Effector CD4-positive, alpha-beta T cell (primary cell): ENCODE results near the gene PXDN.
"Not testable (repeated sequence)": the region's sequence is repeated elsewhere in the genome, so short reads cannot be mapped to it uniquely, and the experiment has no call there.

ENCODE experiments used
- DNase-seq: peaks from one replicate; pipeline ENCODE4 v3.0.0-alpha.2; 2020

Gene PXDN

DNA sequence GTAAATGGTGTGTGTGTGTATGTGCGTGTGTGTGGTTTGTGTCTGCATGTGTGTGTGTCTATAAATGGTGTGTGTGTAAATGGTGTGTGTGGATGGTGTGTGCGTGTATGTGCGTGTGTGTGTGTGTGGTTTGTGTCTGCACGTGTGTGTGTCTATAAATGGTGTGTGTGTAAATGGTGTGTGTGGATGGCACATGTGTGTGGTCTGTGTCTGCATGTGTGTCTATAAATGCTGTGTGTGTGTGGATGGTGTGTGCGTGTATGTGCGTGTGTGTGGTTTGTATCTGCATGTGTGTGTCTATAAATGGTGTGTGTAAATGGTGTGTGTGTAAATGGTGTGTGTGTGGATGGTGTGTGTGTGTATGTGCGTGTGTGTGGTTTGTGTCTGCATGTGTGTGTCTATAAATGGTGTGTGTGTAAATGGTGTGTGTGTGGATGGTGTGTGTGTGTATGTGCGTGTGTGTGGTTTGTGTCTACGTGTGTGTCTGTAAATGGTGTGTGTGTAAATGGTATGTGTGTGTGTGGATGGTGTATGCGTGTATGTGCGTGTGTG, 64.8 kb downstream of the PXDN start:
- not testable (repeated sequence) for DNase-seq

DNA sequence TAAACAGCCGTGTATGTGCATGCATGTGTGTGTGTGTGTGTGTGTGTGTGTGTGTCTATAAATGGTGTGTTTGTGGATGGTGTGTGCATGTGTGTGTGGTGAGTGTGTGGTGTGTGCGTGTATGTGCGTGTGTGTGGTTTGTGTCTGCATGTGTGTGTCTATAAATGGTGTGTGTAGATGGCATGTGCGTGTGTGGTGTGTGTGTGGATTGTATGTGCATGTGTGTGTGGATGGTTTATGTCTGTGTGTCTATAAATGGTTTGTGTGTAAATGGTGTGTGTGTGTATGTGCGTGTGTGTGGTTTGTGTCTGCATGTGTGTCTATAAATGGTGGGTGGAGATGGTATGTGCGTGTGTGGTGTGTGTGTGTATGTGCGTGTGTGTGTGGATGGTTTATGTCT, 65.2 kb downstream of the PXDN start:
- DNase-seq = not testable (repeated sequence)

DNA sequence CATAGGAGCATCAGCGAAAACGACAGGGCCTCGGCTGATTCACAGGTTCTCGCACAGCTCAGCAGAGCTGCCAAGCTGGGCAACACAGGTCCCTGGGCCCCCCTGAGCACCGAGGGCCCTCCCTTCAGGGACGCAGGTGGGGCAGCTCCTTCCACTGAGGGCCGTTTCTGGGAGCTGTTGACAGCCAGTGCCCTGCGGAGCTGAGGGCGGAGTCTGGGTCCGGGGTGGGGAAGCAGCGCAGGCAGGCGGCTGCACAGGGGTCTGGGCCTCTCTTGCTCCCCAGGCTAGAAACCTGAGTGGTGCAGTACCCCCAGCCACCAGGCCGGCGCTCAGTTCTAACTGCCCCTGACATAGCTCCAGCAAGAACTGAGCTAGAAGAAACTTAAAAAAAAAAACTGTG, 65.7 kb downstream of the PXDN start:
- no peak for DNase-seq

DNA sequence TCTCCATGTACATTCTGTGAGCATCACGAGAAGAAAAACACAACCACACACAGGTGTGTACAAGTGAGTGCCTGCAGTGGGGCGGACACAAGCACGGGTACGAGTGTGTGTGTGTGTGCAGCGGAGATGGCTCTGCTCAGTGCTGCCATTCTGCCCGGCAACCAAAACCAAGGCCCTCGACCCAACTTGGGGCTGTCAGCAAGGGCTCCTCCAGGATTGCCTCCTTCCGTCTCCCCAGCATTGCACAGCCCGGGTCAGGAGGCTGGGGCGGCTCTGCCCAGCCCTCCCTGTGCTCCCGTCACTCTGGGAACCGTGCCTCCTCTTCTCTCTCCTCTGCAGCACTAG, 66.5 kb downstream of the PXDN start:
- DNase-seq = no peak

DNA sequence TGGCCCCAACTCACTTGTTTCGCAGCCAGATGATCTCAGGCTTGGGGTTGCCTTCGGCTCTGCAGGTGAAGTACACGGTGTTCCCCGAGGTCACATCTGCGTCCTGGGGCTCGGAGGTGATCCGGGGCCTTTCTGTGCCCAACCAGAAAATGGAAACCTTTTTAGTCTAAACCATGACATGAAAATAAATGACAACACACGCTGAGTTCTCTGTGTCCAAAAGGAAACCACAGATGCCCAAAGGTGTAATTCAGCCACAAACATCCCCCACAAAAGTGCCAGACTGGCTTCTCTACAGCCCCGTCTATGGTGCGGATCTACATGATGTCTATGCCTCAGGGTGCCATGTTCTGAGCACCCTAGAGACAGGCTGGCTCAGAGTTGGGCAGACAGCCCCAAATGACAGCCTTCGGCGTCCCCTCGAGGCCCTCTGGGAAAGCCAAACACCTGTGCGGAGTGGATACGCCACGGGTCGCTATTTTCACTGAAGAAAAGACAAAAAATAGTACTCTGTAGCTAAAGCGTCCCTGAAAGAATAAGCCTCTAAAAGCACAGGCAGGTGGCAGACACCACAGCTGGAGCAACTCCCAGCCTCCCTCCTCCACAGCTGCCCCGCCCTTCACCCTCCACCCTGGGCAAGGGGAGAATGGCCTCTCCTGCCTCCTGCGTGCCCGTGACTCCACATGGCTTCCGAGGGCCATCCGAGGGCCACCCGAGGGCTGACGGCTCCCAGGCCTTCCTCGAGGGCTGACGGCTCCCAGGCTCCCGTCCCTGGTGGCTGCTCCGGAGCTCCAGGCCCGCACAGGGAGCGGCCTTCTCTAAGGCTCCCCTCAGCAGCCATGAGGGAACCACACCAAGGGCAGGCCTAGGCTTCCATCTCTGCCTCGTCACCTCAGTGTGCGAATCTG, 67.1 kb downstream of the PXDN start:
- no peak for DNase-seq

DNA sequence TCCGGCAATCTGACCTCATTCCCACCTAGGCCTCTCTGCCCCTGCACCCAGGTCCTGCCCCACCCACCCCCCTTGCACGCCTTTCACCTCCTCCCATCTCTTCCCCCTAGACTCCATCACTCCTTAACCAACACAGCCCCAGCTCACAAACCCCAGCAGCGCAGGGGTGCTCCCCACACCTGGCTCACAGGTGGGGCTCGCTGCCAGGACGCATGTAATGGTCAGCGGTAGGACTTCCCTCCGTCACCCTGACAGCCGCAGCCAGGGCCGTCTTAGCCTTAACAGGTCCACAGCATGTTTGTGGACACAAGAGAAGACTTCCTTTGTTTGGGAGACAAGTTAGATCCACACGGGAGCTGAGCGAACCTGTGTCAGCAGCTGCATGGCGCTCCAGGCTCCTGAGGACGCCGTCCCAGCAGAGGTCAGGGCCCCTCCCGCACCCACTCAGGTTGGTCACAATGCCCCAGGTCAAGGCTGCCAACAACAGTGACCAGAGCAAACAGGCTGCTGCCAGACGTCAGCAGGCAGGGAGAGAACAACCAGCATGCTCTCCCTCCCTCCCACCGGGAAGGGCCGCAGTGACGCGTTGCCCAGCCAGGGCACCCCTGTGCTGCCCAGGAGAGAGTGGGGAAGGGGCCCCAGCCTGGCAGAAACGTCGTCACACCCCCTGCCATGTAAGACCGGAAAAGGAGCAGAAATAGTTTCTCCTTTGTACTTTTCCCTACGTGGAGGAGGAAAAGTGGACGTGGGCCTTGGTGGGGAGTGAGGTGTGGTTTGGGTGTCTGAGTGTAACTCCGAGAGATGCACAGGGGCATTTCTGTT, 68.0 kb downstream of the PXDN start:
- no peak for DNase-seq

DNA sequence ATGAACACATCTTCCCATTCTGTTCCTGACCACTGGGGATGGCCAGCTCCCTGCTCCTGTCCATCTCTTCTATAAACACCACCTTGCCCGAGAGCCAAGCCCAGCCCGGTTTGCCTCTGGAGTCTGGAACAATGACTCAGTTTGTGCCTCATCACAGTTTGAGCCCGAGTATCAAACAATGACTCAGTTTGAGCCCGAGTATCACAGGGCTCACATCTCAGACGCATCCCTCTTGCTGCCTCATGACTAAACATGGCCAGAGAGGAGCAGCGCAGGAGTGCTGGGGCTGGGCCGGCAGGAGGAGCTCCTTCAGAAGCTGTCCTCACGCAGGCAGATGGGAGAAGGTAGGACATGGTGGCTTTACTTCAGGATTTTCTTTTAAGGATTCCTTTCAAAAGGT, 68.7 kb downstream of the PXDN start:
- DNase-seq = no peak

DNA sequence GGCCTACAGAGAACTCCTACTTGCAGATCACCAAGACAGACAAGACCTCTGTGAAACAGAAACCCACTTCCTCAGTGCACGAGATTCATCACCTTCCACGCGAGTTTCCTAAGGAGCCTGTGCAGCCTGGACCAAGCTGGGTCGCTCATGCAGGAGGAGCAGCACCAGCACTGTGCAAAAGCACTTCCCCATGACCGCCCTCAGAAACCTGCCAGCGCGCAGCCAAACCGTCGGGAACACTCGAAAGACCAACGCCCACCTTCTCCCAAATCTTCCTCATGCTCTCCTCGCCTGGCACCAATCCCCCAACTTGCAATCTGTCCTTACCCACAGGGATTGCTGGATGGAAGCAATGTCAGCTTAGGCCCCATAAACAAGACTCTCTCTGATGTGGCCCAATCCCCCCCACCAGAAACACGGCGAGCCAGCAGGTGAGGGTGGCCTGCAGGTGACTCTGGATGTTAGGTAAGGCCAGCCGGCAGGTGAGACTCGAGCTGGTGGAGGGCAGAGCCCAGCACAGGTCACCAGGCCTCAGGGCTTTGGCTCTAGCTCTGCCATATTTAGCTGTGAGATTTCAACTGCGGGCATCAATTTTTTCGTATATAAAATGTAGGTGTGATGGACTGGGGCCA, 69.4 kb downstream of the PXDN start:
- DNase-seq = no peak

DNA sequence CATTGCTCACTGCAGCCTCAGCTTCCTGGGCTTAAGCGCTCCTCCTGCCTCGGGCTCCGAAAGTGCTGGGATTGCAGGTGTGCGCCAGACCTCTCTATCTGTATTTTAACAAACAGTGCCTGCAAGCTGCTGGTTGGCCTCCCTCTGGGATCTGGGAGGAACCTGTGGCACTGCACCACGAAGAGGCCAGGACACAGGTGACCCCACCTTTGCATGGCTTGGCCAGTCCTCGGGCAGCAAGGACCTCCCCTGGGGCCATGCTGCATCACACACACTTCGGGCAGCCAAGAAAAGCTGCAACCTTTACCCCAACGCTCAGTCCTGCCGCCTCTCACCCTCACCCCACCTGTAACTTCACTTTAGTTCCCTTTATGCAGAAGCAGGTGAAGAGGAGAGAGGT, 70.0 kb downstream of the PXDN start:
- DNase-seq = no peak

DNA sequence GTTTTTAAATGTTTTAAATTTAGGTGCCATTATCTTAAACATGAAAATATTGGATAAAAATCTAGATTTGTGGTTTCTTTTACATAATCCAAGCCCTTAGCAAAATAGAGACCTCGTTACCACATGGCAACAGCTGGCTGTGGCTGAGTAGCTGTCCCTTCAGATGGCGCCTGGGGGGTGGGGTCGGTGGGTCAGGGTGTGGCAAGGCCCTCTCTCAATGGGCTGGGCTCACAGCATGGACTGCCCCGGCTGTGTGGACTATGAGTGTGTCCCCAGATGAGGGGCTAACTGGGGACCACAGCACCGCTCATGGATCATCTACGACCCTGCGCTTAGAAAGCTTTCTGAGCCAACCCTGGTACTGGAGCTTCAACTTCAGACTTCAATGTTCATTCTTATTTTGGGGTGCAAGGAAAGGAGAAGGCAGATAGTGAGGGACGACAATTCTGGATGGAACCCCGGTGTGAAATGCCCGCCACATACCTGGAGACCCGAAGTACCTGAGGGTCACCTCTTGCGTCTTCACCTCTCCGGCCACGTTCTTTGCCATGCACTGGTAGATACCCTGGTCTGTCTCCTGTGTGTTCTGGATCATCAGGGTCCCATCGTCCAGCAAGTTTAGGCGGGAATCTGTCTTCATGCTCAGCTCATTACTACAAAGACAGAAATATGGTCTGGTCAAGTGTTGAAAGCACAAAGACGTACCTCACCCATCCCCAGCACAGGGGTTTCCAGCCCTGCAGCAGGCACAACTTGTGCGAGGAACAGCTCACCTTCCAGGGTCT, 71.0 kb downstream of the PXDN start:
- no peak for DNase-seq

DNA sequence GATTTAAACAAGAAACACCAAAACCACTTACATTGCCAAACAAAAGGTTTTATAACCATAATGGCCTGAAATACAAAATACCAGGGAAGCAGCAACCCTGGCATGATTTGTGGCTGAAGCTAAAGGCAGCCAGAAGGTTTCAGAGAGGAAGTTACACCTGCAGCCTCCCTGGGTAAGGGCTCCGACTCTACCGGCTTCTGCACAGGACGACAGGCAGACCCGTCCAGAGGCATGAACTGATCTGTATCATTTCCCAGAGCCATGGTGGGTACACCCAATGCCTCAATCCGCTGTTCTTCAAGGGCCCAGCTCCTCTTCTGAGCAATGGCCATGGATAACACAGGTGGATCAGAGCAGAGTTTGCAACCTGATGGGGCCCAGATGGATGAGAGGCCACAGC, 71.6 kb downstream of the PXDN start:
- DNase-seq = no peak

DNA sequence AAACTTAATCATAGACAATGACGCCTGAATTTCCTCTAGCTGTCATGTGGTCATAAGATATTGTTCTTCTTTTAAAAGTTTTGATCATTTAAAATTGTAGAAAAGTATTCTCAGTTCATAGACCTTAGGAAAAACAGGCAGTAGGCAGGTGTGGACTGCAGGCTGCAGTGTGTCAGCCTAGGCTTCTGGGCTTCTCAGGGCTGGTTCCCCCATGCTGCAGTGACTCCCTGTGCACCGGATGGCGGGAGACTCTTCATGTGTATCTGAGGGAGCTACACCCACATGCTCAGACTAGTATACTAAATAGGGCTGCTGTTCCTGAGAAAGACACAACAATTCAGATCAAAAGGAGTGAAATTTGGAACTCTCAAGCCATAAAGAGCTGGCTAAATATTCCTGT, 72.4 kb downstream of the PXDN start:
- DNase-seq = no peak

DNA sequence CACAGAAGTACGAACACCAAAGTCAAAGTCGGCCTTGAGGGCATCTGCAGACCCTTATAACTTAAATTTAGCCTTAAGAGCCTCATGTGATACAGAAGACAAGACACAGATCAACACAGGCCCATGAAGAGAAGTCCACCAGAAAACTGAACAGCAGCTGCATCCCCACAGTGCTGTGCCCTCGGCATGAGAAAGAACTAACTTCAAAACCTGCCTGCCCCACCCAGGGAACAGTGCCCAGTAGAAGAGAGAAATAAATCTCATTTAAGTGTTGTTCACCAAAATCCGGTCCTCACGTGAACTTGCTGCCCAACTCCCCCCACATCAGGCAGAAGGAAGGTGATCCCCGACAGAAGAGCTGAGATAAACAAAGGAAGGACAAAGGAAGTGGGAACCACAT, 73.7 kb downstream of the PXDN start:
- no peak for DNase-seq

DNA sequence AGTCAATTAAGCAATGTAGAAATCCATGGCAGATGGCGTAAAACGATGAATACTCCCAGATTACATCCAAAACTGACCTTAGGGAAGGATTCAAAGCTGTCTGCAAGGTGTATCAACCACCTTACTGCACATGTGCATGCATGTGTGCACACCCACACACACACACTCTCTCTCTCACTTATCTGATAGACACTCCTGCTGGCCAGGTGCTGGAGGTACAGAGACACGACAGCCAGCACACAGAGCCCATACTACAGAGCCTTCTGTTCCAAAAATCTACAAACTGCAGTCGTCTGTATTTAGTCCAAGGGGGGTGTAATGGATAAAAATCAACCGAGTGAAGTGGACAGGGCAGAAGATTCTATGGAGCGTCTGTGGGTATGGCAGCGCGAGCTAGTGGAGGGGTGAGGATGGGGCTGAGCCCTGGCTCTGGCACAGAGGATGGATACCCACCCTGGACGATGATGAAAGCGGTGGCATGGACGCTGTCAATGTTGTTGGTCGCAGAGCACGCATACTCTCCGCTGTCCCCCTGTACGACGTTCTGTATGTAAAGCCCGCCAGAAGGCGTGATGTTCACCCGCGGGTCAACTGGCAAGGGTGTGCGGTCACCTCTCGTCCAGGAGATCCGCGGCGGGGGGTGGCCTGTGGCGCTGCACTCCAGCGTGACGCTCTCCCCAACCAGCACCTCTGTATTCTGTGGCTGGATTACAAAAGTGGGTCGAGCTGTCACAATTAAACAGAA, 78.4 kb downstream of the PXDN start:
- no peak for DNase-seq

DNA sequence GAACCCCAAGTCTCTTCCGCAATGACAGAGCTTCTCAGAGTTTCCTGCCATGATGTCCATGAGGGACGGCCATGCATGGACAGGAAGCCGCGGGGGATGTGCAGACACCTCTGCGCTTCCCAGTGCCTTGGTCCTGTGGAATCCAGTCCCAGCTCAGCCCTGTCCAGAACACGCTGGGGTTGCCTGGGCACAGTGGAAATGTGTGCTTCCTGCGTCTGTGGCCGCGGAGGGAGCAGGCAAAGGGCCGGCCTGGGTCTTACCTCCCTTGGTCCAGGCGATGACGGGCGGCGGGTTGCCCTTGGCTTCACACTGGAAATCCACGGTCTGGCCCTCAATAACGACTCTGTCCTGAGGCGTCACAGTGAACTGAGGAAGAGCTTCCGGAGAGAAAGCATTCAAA, 79.6 kb downstream of the PXDN start:
- DNase-seq = no peak

DNA sequence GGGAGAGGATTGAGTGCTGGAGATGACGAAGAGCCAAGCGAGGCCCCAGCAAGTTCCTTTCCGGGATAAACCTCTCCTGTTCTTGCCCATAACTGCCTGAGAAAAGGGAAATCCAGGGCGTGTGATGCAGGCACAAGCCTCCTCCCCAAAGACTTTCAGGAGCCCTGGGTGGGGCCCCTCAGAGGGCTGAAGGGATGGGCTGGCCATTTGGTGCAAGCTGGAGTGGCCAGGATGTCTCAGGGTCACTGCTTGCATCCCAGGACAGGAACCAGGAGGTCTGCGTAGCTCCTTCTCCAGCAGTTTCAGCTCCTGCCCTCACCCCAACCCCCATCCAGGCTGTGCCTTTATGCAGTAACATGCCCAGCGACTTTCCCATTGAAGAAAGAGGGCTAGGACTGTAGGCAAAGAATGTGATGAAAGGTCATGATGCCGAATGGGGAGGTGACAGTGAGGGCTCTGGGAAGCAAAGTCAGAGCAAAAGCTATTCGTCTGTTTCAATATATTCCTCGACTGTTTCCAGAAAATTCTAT, 80.2 kb downstream of the PXDN start:
- DNase-seq = no peak

DNA sequence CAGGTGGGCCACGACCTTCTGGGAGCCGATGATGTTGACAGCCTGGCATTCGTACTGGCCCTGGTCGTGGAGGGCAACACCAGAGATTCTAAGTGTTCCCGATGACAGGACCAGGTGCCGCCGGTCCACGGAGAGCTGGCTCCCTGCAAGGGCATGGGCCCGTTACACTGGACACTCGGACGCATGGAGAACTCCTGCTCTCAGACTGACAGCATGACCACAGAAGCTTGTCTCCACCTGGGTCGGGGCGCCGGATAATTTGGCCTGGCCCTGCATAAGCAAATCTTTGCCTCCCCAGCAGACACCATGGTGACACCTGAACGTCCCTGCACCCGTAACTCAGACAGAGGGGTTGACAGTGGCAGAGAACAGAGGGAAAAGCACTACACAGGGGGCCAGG, 80.7 kb downstream of the PXDN start:
- no peak for DNase-seq

DNA sequence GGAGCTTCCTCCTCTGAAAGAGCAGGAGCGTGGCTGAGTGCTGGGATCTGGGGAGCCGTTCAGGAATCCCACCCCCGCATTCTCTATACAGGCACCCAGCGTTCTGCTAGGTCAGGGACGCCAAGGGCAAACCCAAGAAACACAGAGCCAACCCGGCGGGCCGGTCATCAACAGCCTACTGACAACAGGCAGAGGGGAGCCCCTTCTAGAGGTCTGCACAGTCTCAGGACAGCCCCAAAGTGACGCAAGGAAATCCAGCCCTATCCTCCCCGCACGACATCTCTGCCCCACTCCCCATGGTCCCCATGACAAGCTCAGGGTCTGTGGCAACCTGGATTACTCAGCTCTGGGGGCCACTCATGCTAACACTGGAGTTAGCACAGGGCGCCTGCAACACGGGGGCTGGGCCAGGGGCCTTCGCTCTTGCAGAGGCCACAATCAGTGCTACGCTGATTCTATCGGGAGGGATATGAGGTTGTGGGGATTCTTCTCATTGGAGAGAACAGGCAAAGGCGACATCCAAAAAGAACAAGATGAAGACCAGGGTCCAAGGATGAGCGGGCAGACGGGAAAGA, 81.6 kb downstream of the PXDN start:
- no peak for DNase-seq

DNA sequence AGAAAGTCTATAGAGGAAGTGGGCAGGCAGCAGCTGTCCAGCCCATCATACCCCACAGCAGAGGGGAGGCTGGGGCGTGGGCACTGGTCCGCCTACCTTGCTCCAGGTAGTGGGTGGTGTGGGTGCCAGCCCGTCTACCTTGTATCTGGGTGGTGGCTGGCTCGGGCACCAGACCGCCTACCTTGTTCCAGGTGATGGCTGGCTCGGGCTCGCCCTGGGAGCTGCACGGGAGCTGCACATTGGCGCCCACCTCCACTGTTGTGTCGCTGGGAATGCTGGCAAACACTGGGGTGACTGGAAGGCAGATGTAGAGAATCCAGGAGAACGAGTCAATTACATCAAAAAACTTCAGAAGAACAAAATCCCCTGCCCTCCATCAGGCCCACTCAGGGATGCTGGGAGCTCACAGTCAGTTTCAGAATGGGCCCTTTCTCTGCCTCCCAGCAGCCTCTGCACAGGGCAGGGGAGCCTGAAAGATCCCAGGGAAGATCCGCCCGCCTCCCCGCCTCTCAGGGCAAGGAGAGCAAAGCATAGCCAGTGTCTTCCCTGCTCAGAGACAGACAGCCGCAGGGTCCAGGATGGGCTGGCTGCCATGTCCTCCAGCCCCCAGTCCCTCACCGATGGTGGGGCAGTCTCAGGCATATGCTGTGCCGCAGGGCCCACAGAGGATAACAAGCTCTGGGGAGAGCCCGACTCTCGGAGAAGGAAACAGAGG, 82.3 kb downstream of the PXDN start:
- DNase-seq = no peak
